ENCODE measurements around the gene SORCS2. TPM values are rescaled to one million over a fixed set of nuclear protein-coding genes. Genes with fewer than 3 reads are reported as not detected.

Gene SORCS2
- polyA plus RNA-seq, 1 donor (not counting 4 experiments of a cell fraction or from before 2014, with no cell fraction given) = 0.09 TPM

GRCh38 chr4:7535094-7535493 lies 342.8 kb downstream of the SORCS2 start:
- Histone ChIP-seq H3K4me1 (ENCODE audit: control insufficient read depth, extremely low read depth, insufficient read depth, low read length) (no peaks in the 10 kb centered on the region), H3K9me1 (ENCODE audit: control insufficient read depth, extremely low read depth, insufficient read depth, low read length) (no peaks in the 10 kb centered on the region), H3K79me2 (ENCODE audit: control insufficient read depth, insufficient read depth, low read length) (no peaks in the 10 kb centered on the region), H3K4me3 (ENCODE audit: control insufficient read depth in 2 of 3, extremely low read depth in 1 of 3, insufficient read depth in 2 of 3, low read depth in 1 of 3, low read length in 3 of 3) (no peak overlapping the region), H3K27ac (ENCODE audit: control insufficient read depth, insufficient read depth, low read length) (no peak overlapping the region), H3K36me3 (ENCODE audit: control insufficient read depth in 2 of 2, extremely low read depth in 1 of 2, insufficient read depth in 2 of 2, low read length in 2 of 2) (no peaks in the 10 kb centered on the region), H3K4me2 (ENCODE audit: control insufficient read depth, extremely low read depth, insufficient read depth, low read depth, low read length) (no peak overlapping the region), H3K9ac (ENCODE audit: control insufficient read depth, extremely low read depth, insufficient read depth, low read length) (no peak overlapping the region), H3K9me3 (ENCODE audit: control insufficient read depth, low read depth, low read length) (no peaks in the 10 kb centered on the region), H3K27me3 (ENCODE audit: control insufficient read depth, extremely low read depth, insufficient read depth, low read length) (peaks cover 6% of the 10 kb centered on the region), H2AFZ (ENCODE audit: control insufficient read depth, low read length) (no peak overlapping the region), H4K20me1 (ENCODE audit: control insufficient read depth, extremely low read depth, insufficient read depth, low read length) (no peaks in the 10 kb centered on the region)
- no peak for FAIRE-seq
- TF ChIP-seq EZH2 (IDR thresholded peaks at IDR 0.05; ENCODE audit: low read length) (no peak), CTCF (optimal IDR thresholded peaks at IDR 0.05 in 1 of 3, IDR thresholded peaks at IDR 0.05 in 1 of 3, conservative IDR thresholded peaks at IDR 0.05 in 1 of 3; ENCODE audit: extremely low read depth in 1 of 3, insufficient read depth in 2 of 3, low read length in 3 of 3) (no peak)
- no peak for DNase-seq (ENCODE audit: low read depth, low spot score)
- dilution Hi-C loops (cut with MboI; ENCODE audit: extremely low pct_ligation_motif_present, low sequenced_read_pairs) = no loop called here

GRCh38 chr4:7535619-7536018 lies 343.3 kb downstream of the SORCS2 start:
- TF ChIP-seq EZH2 (IDR thresholded peaks at IDR 0.05; ENCODE audit: low read length) (no peak), CTCF (optimal IDR thresholded peaks at IDR 0.05 in 1 of 3, IDR thresholded peaks at IDR 0.05 in 1 of 3, conservative IDR thresholded peaks at IDR 0.05 in 1 of 3; ENCODE audit: extremely low read depth in 1 of 3, insufficient read depth in 2 of 3, low read length in 3 of 3) (no peak)
- H3K27ac ChIP-seq (ENCODE audit: control insufficient read depth, insufficient read depth, low read length) = no peak overlapping the region

More at GRCh38 chr4:7535619-7536018, 343.3 kb downstream of the SORCS2 start:
- Histone ChIP-seq H2AFZ (ENCODE audit: control insufficient read depth, low read length) (no peak overlapping the region), H3K4me2 (ENCODE audit: control insufficient read depth, extremely low read depth, insufficient read depth, low read depth, low read length) (no peak overlapping the region), H3K4me3 (ENCODE audit: control insufficient read depth in 2 of 3, extremely low read depth in 1 of 3, insufficient read depth in 2 of 3, low read depth in 1 of 3, low read length in 3 of 3) (no peak overlapping the region), H3K36me3 (ENCODE audit: control insufficient read depth in 2 of 2, extremely low read depth in 1 of 2, insufficient read depth in 2 of 2, low read length in 2 of 2) (no peaks in the 10 kb centered on the region), H3K27me3 (ENCODE audit: control insufficient read depth, extremely low read depth, insufficient read depth, low read length) (peaks cover 6% of the 10 kb centered on the region), H3K79me2 (ENCODE audit: control insufficient read depth, insufficient read depth, low read length) (no peaks in the 10 kb centered on the region), H3K9me3 (ENCODE audit: control insufficient read depth, low read depth, low read length) (no peaks in the 10 kb centered on the region), H3K9ac (ENCODE audit: control insufficient read depth, extremely low read depth, insufficient read depth, low read length) (no peak overlapping the region), H4K20me1 (ENCODE audit: control insufficient read depth, extremely low read depth, insufficient read depth, low read length) (no peaks in the 10 kb centered on the region), H3K4me1 (ENCODE audit: control insufficient read depth, extremely low read depth, insufficient read depth, low read length) (no peaks in the 10 kb centered on the region), H3K9me1 (ENCODE audit: control insufficient read depth, extremely low read depth, insufficient read depth, low read length) (no peaks in the 10 kb centered on the region)
- no peak for FAIRE-seq
- DNase-seq (ENCODE audit: low read depth, low spot score) = no peak
- dilution Hi-C loops (cut with MboI; ENCODE audit: extremely low pct_ligation_motif_present, low sequenced_read_pairs) = no loop called here

All from keratinocyte (primary cell).